ENCODE results near the gene MRPL20. TPM values are rescaled to one million over a fixed set of nuclear protein-coding genes. Genes with fewer than 3 reads are reported as not detected.
A peak's percentile ranks its signal among the peaks of the same experiment; 100 is the strongest.

MRPL20 gene
- polyA plus RNA-seq, 1 of the 3 experiments (the other 2 are of a cell fraction), result 210 TPM

DNA sequence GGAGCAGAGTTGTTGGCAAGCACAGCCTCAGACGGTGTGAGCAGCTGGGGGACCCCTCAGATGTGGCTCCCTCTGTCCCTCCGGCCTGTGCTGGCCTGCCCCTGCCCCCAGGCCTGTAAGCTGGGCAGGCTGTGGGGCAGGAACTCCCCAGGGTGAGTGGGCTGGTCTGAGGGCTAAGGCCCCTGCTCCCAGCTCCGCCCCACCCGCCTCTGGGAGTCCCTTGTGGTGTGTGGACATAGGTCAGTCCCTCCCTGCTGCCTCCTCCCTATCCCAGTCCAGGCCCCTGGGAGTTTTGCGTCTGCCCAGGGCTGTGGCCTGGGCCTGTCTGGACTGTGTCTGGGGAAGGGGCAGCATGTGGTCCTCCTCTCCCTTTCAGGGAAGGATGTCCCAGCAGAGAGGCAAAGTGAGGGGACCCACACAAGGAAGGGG is 24.8 kb upstream of the MRPL20 start:
- Histone ChIP-seq H3K4me3 (ENCODE audit: low read depth in 2 of 2, low read length in 1 of 2) (no peak overlapping the region), H3K27me3 (ENCODE audit: insufficient read depth) (no peaks in the 10 kb centered on the region), H3F3A (replicated peaks; ENCODE audit: insufficient read depth) (peaks cover 3% of the 10 kb centered on the region), H3K9ac (no peak overlapping the region), H3K4me1 (ENCODE audit: control insufficient read depth in 1 of 2, insufficient read depth in 2 of 2, low read depth in 1 of 2, low read length in 1 of 2) (peaks cover 0 to 28% of the 10 kb centered on the region in 2 experiments; a peak in 1 of 4 replicates), H4K20me1 (ENCODE audit: insufficient read depth) (no peaks in the 10 kb centered on the region), H3K9me3 (no peaks in the 10 kb centered on the region), H3K36me3 (replicated peaks in 1 of 2; ENCODE audit: control insufficient read depth in 1 of 2, insufficient read depth in 2 of 2, low read length in 1 of 2) (no peaks in the 10 kb centered on the region), H3K79me2 (ENCODE audit: insufficient read depth) (no peaks in the 10 kb centered on the region), H3K9me2 (no peaks in the 10 kb centered on the region), H3K27ac (ENCODE audit: low read depth in 2 of 2, low read length in 1 of 2) (no peak overlapping the region; a peak in 1 of 4 replicates), H2AFZ (ENCODE audit: low read depth) (no peak overlapping the region), H3K4me2 (no peak overlapping the region)
- DNase-seq, result peak; percentile 59
- POLR2A ChIA-PET, result interaction anchor here (1.1 kb wide), 1 partner anchor 24 kb away, joined by 3 read pairs; no protein-coding TSS in a partner anchor
- WGBS (ENCODE audit: low lambda C conversion rate), result no CpG with 5 or more reads among the region's 5 CpGs
- TF ChIP-seq, protein P1, sequence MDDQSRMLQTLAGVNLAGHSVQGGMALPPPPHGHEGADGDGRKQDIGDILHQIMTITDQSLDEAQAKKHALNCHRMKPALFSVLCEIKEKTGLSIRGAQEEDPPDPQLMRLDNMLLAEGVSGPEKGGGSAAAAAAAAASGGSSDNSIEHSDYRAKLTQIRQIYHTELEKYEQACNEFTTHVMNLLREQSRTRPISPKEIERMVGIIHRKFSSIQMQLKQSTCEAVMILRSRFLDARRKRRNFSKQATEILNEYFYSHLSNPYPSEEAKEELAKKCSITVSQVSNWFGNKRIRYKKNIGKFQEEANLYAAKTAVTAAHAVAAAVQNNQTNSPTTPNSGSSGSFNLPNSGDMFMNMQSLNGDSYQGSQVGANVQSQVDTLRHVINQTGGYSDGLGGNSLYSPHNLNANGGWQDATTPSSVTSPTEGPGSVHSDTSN (IDR thresholded peaks at IDR 0.05), result no peak
- CTCF ChIA-PET, result interaction anchor here (2.1 kb wide), 1 partner anchor 9 kb away, joined by 6 read pairs; no protein-coding TSS in a partner anchor

DNA sequence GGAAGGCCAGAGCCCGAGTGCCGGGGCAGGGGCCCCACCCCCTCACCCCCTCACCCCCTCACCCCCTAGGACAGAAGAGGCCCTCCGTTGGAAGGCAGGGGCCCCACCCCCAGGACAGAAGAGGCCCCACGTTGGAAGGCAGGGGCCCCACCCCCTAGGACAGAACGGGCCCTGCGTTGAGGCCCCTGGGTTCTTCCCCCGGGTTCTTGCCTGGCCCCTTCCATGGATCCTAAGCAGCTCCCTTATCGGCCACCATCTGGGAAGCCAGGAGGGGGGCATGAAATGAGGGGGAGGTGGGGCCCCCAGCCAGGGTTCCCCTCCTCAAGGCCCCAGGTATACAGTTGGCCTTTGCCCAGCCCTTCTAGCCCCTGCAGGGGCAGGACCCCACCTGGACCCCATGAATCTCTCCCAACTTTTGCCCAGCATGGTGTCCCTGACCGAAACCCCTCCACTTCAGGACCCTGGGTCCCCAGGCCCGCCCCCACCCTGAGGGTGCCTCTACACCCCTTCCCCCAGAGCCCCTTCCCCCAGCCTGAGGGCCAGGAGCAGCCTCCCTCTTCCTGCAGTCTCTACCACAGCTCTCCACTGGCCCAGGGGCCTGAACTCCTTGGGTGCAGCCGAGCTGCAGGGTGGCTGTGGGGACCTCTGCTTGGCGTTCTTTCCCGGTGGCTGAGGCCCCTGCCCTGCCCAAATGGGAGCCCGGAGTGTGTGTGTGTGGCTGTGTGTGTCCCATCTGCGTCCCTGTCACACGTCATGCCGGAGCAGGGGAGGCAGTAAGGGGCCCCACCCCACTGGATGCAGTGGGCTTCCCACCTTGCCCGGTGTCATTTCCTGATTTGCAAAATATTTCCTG is 24.1 kb upstream of the MRPL20 start:
- no peaks in the 10 kb centered on the region for H3K9me3 ChIP-seq
- CTCF ChIA-PET, result interaction anchor here (2.1 kb wide), 1 partner anchor 9 kb away, joined by 6 read pairs; no protein-coding TSS in a partner anchor
- no peak for TF ChIP-seq GABPA (IDR thresholded peaks at IDR 0.05; ENCODE audit: low read depth)
- TF ChIP-seq, protein P1 (IDR thresholded peaks at IDR 0.05), result no peak
- TF ChIP-seq RFX5 (IDR thresholded peaks at IDR 0.05; ENCODE audit: low read length), result no peak
- no peak for TF ChIP-seq RXRA (IDR thresholded peaks at IDR 0.05; ENCODE audit: borderline replicate concordance, low read depth)
- TF ChIP-seq TAF1 (IDR thresholded peaks at IDR 0.05; ENCODE audit: borderline replicate concordance, low read depth, low read length), result no peak
- TF ChIP-seq NFIC (IDR thresholded peaks at IDR 0.05; ENCODE audit: borderline replicate concordance), result no peak
- TF ChIP-seq FOXJ3 (CRISPR knock-in tag; IDR thresholded peaks at IDR 0.05), result no peak
- no peak for TF ChIP-seq ZBTB33 (IDR thresholded peaks at IDR 0.05; ENCODE audit: borderline replicate concordance, low read depth)
- TF ChIP-seq SIN3A (IDR thresholded peaks at IDR 0.05; ENCODE audit: borderline replicate concordance, low read depth, low read length), result no peak
- TF ChIP-seq RCOR1 (IDR thresholded peaks at IDR 0.05; ENCODE audit: low read length), result no peak
- no peak for TF ChIP-seq GATA2 (CRISPR knock-in tag; IDR thresholded peaks at IDR 0.05)
- no peak for TF ChIP-seq MEF2A (IDR thresholded peaks at IDR 0.05; ENCODE audit: borderline replicate concordance, low read depth)
- WGBS (ENCODE audit: low lambda C conversion rate), result 86% methylated on average over 4 of the region's 18 CpGs
- no peak for DNase-seq
- H3F3A ChIP-seq (replicated peaks; ENCODE audit: insufficient read depth), result peaks cover 3% of the 10 kb centered on the region
- no peak overlapping the region for H3K4me3 ChIP-seq (ENCODE audit: low read depth in 2 of 2, low read length in 1 of 2)
- peaks cover 0 to 25% of the 10 kb centered on the region in 2 experiments; a peak in 1 of 4 replicates for H3K4me1 ChIP-seq (ENCODE audit: control insufficient read depth in 1 of 2, insufficient read depth in 2 of 2, low read depth in 1 of 2, low read length in 1 of 2)
- H2AFZ ChIP-seq (ENCODE audit: low read depth), result no peak overlapping the region
- H4K20me1 ChIP-seq (ENCODE audit: insufficient read depth), result no peaks in the 10 kb centered on the region
- no peaks in the 10 kb centered on the region for H3K79me2 ChIP-seq (ENCODE audit: insufficient read depth)
- POLR2A ChIA-PET, result no interaction called here
- no peaks in the 10 kb centered on the region for H3K9me2 ChIP-seq
- H3K36me3 ChIP-seq (replicated peaks in 1 of 2; ENCODE audit: control insufficient read depth in 1 of 2, insufficient read depth in 2 of 2, low read length in 1 of 2), result no peaks in the 10 kb centered on the region
- H3K27me3 ChIP-seq (ENCODE audit: insufficient read depth), result no peaks in the 10 kb centered on the region
- H3K27ac ChIP-seq (ENCODE audit: low read depth in 2 of 2, low read length in 1 of 2), result no peak overlapping the region; a peak in 1 of 4 replicates
- H3K9ac ChIP-seq, result no peak overlapping the region
- no peak overlapping the region for H3K4me2 ChIP-seq

Data from SK-N-SH (cell line).